NCI-H2081 treated with DMSO at 0.1 percent for 48 hours (cell line): ENCODE data around the gene MSMO1.
A peak's percentile ranks its signal among the peaks of the same experiment; 100 is the strongest.
"Not testable (repeated sequence)": the region's sequence is repeated elsewhere in the genome, so short reads cannot be mapped to it uniquely, and the experiment has no call there.

Experiments used
- DNase-seq: peaks from one replicate; lab custom pipeline; 2025; lab: John Stamatoyannopoulos, UW

MSMO1 gene

GRCh38 chr4:165327211-165328100 lies at the start of gene MSMO1:
TSS of gene MSMO1 (plus strand) at chr4:165327669. CDS start at chr4:165333371, 5,702 bp downstream.
- peak; percentile 86 for DNase-seq

GRCh38 chr4:165279531-165279930 lies 47.9 kb upstream of the MSMO1 start:
- DNase-seq, result not testable (repeated sequence)

- not testable (repeated sequence) for DNase-seq
These were observed 42.8 kb upstream of the MSMO1 start for GRCh38 chr4:165284697-165285096.

- DNase-seq, result not testable (repeated sequence)
These were observed 40.7 kb upstream of the MSMO1 start for GRCh38 chr4:165286619-165287340.

GRCh38 chr4:165288226-165288625 lies 39.2 kb upstream of the MSMO1 start:
- DNase-seq, result no peak

GRCh38 chr4:165288639-165289422 lies 38.6 kb upstream of the MSMO1 start:
- no peak for DNase-seq

- DNase-seq, result no peak
These were observed 38.1 kb upstream of the MSMO1 start for GRCh38 chr4:165289423-165289785.

GRCh38 chr4:165293061-165293460 lies 34.4 kb upstream of the MSMO1 start:
- DNase-seq, result no peak

- no peak for DNase-seq
These were observed 33.4 kb upstream of the MSMO1 start for GRCh38 chr4:165293927-165294649.

- DNase-seq, result no peak
These were observed 32.6 kb upstream of the MSMO1 start for GRCh38 chr4:165294907-165295306.

GRCh38 chr4:165297626-165298025 lies 29.8 kb upstream of the MSMO1 start:
- no peak for DNase-seq

- no peak for DNase-seq
These were observed 27.9 kb upstream of the MSMO1 start for GRCh38 chr4:165299399-165300060.

GRCh38 chr4:165301833-165302232 lies 25.6 kb upstream of the MSMO1 start:
- no peak for DNase-seq

- no peak for DNase-seq
These were observed 24.8 kb upstream of the MSMO1 start for GRCh38 chr4:165302658-165303057.

- no peak for DNase-seq
These were observed 19.3 kb upstream of the MSMO1 start for GRCh38 chr4:165308166-165308565.

- no peak for DNase-seq
These were observed 18.9 kb upstream of the MSMO1 start for GRCh38 chr4:165308606-165309005.

- DNase-seq, result no peak
These were observed 18.0 kb upstream of the MSMO1 start for GRCh38 chr4:165309456-165309855.

- DNase-seq, result no peak
These were observed 15.0 kb upstream of the MSMO1 start for GRCh38 chr4:165312506-165312905.

- no peak for DNase-seq
These were observed 8.4 kb upstream of the MSMO1 start for GRCh38 chr4:165319030-165319429.

GRCh38 chr4:165319509-165319908 lies 8.0 kb upstream of the MSMO1 start:
- no peak for DNase-seq

GRCh38 chr4:165324236-165324917 lies 3.1 kb upstream of the MSMO1 start:
- no peak for DNase-seq
